GM21381 (cell line): Measurements from ENCODE around the gene CNTNAP2.

Experiments
- ATAC-seq: cut with Tn5 transposase; IDR thresholded peaks from one replicate; pipeline ENCODE4 v1.9.1; 2021; ENCODE audit warnings: mild to moderate bottlenecking, moderate library complexity; ENCODE audit not compliant: unreplicated experiment

CNTNAP2 gene

GRCh38 chr7:146116521-146117222 lies at the start of gene CNTNAP2:
Gene CNTNAP2 (plus strand): TSS chr7:146116801. CDS start chr7:146116877, 76 bp downstream.
- ATAC-seq: no peak

DNA sequence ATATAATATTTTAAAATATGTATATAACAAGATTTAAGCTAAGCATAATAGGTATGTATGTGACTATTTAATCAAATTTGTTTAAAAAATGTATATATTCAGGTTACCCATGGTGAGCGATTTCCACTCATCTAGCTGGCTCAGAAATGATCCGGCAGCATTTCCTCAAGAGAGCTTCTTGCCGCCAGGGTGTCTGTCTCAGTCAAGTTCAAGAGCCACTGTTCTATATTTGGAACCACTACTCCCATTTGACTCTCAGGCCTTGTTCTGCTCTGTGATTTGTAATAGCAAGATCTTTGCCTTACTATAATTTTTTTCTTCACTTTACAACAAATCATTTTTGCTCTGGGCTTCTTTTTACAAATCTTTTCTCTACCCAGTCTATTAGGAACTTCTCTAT lies 48.7 kb upstream of the CNTNAP2 start:
- no peak for ATAC-seq

- ATAC-seq: no peak
Measured at GRCh38 chr7:146074195-146074765, 42.3 kb upstream of the CNTNAP2 start.

DNA sequence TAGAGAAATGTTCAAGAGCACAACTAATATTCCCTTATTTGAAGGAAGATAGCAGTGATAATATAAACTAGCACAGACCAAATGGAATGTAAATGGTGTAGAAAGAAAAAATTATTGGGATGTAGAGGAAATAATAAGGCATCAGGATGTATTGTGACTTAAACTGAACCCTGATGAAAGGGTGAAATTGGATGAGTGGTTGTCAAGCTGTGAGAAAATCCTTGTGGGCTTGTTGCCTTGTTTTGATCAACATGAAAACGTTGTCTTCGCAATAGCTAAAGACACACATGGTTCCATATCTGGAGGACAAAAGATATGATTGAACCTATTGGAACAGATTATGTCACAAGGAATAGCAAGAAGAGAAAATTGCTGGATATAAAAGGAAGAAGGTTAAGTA lies 40.3 kb upstream of the CNTNAP2 start:
- ATAC-seq: no peak

- ATAC-seq: no peak
Measured at GRCh38 chr7:146084086-146084485, 32.5 kb upstream of the CNTNAP2 start.

DNA sequence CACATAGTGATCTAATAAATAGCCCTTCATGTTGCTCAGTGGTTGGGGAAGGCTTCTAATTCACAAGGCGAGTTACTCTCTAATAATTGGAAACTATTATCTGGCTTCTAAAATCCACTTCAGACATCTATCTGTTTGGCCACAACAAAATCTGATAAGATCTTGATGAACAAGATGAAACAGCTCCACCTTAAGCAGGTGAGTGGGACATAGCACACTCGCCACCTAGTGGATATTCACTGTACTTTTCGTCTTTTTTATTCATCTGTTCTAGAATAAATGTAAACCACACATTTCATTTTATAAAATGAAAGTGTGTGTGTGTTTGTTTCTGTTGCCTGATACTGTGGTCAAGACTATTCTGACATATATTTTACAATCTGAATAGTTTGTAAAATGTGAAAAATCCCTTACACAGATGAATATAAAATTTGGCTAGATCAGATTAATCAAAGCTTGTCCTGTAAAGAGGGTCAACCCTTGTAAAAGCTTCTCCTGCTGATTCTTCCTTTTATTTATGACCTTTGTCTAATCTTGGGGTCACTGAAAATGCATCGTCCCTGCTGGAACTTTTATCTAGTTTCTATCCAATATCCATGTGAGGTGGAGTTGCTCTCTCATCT lies 26.5 kb upstream of the CNTNAP2 start:
- ATAC-seq: peak; percentile 85

DNA sequence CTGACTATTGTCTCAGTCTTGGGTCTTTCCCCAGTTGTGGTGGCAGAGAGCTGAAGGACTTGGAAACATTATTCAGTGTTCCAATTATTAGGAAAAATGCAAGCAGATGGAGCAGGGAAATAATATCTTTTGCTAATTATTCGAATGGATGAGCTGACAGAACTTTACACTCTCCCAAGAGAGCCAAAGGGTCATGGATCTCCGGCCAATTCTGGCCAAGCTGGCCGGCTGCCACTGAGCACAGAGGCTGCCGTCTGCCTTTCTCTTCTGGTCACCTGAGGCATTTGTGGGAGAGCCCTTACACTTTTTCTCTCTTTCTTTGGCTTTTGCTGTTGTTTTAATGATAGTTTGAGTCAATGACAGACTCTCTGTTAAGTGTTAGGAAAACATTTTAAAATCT lies 22.2 kb upstream of the CNTNAP2 start:
- ATAC-seq: no peak

- no peak for ATAC-seq
Measured at GRCh38 chr7:146096994-146097393, 19.6 kb upstream of the CNTNAP2 start.

DNA sequence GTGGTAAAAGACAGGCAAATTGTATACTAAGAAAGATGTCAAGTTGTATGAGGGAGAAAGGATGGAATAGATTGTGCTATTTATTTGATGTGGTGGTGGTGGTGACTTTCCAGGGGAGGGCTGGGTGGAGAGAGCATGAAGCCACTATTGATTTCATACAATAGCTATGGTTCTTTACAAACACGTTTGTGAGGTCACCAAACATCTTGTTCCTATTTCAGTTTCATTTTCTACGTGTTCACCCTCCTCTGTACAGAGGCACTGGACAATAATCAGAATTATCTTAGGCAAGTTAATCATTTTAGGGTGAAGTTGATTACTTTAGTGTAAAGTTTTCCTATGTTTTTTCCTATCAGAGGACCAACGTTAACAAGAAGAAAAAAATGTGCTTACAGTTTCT lies 10.3 kb upstream of the CNTNAP2 start:
- ATAC-seq: no peak

DNA sequence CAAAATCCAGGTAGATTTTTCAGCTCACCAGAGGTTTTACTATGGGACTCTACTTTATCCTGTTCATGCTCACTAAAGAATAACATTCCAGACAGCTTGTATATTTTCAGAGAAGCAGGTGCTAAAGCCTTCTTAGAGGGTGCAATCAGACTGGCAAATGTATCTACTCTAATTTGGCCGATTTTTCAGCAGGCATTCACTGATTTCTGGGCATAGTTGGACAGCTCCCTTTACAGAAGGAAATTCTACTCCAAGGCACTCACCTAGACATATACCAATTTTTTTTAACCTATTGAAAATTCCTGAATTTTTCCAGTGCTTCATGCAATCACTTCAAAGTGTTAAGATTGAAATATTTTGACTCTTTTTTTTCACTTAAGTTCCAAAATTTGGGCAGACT lies 3.8 kb upstream of the CNTNAP2 start:
- ATAC-seq: no peak

- no peak for ATAC-seq
Measured at GRCh38 chr7:146115548-146115850, 1.1 kb upstream of the CNTNAP2 start.

- ATAC-seq: no peak
Measured at GRCh38 chr7:146115851-146116520, 615 bp upstream of the CNTNAP2 start.

DNA sequence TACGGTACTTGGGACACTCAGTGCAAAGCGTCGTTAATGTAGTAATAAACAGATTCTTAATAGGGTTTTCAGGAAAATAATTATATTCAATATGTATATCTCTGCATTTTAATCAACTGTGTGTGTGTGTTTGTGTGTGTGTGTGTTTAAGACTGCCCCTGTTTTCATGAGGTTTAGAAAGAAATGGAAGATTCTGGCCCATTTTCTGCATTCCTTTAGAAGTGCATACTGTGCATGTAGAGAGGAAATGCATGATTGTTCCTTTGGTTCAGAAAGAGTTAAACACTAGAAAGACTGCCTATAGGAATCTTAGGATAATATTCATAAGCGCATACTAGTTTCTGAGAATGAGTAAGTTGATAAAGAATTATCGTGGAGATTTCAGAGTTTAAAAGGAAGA lies 975 bp downstream of the CNTNAP2 start:
- no peak for ATAC-seq

DNA sequence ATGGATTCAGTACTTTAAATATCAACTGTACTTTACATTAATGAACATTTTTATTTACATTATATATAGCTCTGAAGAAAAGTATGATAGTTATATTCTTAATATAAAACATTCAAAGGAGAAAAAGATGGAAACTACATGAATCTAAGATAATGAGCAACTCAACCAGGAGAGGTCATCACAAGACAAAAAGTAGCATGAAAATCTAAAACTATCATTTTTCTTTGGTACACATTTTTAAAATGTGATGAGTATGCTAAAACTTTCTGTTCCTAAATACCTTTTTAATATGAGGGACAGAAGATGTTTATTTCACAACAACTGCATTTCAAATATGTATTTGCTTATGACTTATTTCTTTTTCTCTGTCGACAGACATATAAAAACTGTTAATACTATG lies 2.4 kb downstream of the CNTNAP2 start:
- no peak for ATAC-seq

DNA sequence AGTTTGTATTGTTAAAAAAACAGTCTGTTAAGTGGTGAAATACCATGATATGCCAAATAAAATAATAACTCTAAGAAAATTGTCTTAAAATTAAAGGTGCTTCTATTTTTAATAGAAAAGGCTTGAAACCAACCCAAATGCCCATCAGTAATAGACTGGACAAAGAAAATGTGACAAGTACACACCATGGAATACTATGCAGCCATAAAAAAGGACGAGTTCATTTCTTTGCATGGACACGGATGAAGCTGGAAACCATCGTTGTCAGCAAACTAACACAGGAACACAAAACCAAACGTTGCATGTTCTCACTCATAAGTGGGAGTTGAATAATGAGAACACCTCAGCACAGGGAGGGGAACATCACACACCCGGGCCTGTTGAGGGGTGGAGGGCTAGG lies 7.1 kb downstream of the CNTNAP2 start:
- no peak for ATAC-seq

DNA sequence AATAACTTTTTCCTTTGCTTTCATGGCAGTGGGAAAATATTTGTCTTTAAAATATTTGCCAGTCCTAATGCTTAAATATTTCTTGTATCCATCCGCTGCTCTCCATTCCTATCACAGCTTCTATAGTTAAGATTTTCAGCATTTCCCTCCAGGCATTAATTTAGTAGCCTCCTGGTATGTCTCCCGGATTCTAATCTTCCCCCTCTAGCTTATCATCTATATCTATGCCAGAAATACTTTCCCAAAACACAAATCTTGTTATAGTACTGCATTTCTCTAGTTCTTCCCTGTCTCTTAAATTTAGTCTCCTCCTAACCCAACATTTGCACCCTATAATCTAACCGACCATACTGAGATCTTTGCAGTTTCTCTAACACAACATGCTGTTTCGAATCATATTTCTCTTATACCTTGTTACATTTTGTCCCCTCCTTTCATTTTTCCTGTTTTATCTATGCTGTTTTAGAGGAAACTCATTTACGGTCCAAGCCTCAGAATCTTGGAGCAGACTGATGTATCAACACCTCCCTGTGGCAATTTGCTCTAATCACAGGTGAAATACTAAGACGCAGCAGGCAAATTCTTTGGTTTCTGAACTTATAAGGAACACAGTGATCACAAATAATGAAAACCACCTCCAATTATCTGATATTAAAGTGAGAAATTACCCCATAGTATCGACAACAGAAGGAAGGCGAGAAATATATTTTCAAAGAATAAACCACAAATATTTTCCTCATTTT lies 10.3 kb downstream of the CNTNAP2 start:
- ATAC-seq: no peak

- ATAC-seq: no peak
Measured at GRCh38 chr7:146129296-146129695, 12.7 kb downstream of the CNTNAP2 start.

GRCh38 chr7:146129997-146130396 lies 13.4 kb downstream of the CNTNAP2 start:
- no peak for ATAC-seq

DNA sequence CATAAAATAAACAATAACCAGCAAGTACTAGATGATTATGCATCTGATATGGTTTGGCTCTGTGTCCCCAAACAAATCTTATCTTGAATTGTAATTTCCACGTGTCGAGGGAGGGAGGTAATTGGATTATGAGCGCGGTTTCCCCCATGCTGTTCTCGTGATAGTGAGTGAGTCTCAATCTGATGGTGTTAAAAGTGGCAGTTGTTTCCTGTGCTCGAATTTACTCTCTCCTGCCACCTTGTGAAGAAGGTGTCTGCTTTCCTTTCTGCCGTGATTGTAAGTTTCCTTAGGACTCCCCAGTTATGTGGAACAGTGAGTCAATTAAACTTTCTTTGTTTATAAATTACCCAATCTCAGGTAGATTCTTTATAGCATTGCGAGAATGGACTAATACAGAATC lies 15.1 kb downstream of the CNTNAP2 start:
- no peak for ATAC-seq

DNA sequence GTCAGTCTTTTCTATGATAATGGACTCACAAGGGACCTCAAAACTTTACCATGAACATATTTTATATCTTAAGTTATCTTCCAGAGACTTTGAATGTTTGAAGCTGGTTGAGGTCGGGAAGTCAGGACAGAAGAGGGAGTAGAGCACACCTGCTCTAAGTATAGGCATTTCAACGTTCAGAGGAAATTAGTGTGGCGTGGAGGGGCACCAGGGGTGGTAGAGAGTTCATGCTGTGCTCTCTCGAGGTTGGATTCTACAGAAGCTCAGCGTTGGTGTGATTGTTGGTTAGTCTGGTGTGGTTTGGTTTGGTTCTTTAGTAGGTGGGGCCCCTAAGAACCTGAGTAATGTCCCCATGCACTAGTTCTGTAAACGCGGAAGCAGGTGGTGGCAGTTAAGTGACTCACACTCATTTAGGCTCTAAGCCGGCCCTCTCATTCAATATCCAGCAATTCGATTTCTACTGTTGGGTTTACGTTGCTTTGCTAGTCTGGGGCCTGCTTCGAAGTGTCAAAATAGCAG lies 19.8 kb downstream of the CNTNAP2 start:
- ATAC-seq: no peak

DNA sequence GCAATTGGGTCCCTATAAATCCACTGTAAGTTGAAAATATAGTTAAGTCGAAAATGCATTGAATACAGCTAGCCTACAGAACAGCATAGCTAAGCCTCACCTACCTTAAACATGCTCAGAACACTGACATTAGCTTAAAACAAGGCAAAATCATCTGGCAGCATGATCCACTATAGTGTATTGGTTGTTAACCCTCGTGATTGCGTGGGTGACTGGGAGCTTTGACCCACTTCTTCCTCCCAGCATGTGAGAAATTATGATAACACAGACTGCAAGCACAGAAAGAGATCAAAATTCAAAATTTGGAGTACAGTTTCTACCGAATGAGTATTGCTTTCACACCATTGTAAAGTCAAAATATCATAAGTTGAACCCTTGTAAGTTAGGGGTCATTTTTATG lies 22.3 kb downstream of the CNTNAP2 start:
- no peak for ATAC-seq
